ENCODE measurements around the gene ZNF292. TPM values are rescaled to one million over a fixed set of nuclear protein-coding genes. Genes with fewer than 3 reads are reported as not detected.

Gene ZNF292
- polyA plus RNA-seq, 1 donor from 2014 or later = 37.2 TPM

DNA sequence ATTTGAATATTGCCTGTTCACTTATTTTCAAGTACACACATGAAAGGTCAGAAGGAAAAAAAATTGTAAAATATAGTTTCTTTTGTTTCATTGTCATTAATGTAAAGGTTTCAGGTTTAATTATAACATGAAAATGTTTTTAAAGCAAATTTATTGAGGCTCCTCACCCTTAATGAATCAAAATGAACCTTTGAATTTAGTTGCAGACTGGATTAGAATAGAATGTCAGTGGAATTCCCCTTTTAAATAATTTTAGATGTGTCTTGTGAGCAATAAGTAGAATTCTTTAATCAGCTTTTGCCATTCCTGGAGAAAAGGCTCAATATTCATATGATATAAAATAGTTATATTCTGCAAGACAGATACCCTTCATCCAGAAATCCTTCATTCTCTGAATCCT lies 96.4 kb downstream of the ZNF292 start:
- H3K27ac Mint-ChIP-seq = no peak overlapping the region
- peaks cover 9 to 16% (median 10%) of the 10 kb centered on the region in 3 donors for H3K4me1 Mint-ChIP-seq
- peaks cover 19% of the 10 kb centered on the region for H3K36me3 Mint-ChIP-seq
- H3K9me3 Mint-ChIP-seq = no peaks in the 10 kb centered on the region
- H3K27me3 Mint-ChIP-seq = no peaks in the 10 kb centered on the region
- H3K4me3 Mint-ChIP-seq = no peak overlapping the region

DNA sequence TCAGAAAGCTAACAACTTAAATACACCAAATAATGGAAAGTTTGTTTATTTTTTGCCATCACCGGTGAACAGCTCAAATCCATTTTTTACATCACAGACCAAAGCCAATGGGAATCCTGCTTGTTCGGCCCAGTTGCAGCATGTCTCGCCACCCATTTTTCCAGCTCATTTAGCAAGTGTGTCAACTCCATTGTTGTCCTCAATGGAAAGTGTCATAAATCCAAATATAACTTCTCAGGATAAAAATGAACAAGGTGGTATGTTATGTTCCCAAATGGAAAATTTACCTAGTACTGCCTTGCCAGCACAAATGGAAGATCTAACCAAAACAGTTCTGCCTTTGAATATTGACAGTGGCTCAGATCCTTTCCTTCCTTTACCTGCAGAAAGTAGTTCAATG lies 101.7 kb downstream of the ZNF292 start:
- no peak overlapping the region for H3K4me3 Mint-ChIP-seq
- no peaks in the 10 kb centered on the region for H3K9me3 Mint-ChIP-seq
- peaks cover 9 to 15% (median 10%) of the 10 kb centered on the region in 3 donors for H3K4me1 Mint-ChIP-seq
- no peak overlapping the region for H3K27ac Mint-ChIP-seq
- no peaks in the 10 kb centered on the region for H3K27me3 Mint-ChIP-seq
- peaks cover 18% of the 10 kb centered on the region for H3K36me3 Mint-ChIP-seq

DNA sequence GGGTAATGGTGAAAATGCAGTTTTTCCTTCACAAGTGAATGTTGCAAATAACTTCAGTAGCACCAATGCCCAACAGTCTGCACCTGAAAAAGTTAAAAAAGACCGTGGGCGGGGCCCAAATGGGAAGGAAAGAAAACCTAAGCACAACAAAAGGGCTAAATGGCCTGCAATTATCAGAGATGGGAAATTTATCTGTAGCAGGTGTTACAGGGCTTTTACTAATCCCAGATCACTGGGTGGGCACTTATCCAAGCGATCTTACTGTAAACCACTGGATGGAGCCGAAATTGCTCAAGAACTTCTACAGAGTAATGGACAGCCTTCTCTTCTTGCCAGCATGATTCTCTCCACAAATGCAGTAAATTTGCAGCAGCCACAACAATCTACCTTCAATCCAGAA lies 102.2 kb downstream of the ZNF292 start:
- Mint-ChIP-seq H3K27me3 (no peaks in the 10 kb centered on the region), H3K4me1 (peaks cover 8 to 15% (median 9%) of the 10 kb centered on the region in 3 donors), H3K9me3 (no peaks in the 10 kb centered on the region), H3K27ac (no peak overlapping the region), H3K36me3 (peaks cover 18% of the 10 kb centered on the region), H3K4me3 (no peak overlapping the region)

DNA sequence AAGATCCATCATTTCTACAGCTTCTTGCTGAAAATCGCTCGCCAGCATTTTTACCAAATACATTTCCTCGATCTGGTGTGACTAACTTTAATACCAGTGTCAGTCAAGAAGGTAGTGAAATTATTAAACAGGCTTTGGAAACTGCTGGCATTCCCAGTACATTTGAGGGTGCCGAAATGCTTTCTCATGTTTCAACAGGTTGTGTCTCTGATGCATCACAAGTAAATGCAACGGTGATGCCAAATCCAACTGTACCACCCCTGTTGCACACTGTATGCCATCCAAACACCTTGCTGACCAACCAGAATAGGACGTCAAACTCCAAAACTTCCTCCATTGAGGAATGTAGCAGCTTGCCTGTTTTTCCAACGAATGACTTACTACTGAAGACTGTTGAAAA lies 102.6 kb downstream of the ZNF292 start:
- H3K36me3 Mint-ChIP-seq = peaks cover 18% of the 10 kb centered on the region
- H3K4me3 Mint-ChIP-seq = no peak overlapping the region
- peaks cover 8 to 15% (median 9%) of the 10 kb centered on the region in 3 donors for H3K4me1 Mint-ChIP-seq
- H3K27ac Mint-ChIP-seq = no peak overlapping the region
- H3K9me3 Mint-ChIP-seq = no peaks in the 10 kb centered on the region
- no peaks in the 10 kb centered on the region for H3K27me3 Mint-ChIP-seq

DNA sequence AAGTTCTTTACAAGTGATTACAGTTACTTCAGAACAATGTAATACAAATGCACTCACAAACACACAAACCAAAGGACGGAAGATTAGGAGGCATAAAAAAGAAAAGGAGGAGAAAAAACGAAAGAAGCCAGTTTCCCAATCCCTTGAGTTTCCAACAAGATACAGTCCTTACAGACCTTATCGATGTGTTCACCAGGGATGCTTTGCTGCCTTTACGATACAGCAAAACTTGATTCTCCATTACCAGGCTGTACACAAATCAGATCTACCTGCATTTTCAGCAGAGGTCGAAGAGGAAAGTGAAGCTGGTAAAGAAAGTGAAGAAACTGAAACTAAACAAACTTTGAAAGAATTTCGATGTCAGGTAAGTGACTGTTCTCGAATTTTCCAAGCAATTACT lies 104.4 kb downstream of the ZNF292 start:
- Mint-ChIP-seq H3K4me1 (peaks cover 8 to 21% (median 12%) of the 10 kb centered on the region in 3 donors), H3K27ac (no peak overlapping the region)

DNA sequence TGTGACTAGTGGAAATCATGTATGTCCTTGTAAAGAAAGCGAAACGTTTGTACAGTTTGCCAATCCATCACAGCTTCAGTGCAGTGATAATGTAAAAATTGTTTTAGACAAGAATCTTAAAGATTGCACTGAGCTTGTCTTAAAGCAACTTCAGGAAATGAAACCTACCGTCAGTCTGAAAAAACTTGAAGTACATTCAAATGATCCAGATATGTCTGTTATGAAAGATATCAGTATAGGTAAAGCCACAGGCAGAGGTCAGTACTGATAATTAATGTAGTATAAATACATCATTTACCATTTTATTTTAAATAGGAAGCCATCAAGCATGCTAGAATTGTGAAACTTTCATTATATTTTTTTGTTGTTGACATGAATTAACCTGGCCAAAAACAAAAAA lies 106.2 kb downstream of the ZNF292 start:
- H3K27ac Mint-ChIP-seq = no peak overlapping the region
- no peaks in the 10 kb centered on the region for H3K27me3 Mint-ChIP-seq
- no peaks in the 10 kb centered on the region for H3K9me3 Mint-ChIP-seq
- peaks cover 6% of the 10 kb centered on the region for H3K36me3 Mint-ChIP-seq
- H3K4me3 Mint-ChIP-seq = no peak overlapping the region
- H3K4me1 Mint-ChIP-seq = peaks cover 8 to 22% (median 12%) of the 10 kb centered on the region in 3 donors

More for the DNA sequence above, 104.4 kb downstream of the ZNF292 start:
- Mint-ChIP-seq H3K4me3 (peak overlapping the region in 1 of 4 donors; percentile 74), H3K36me3 (peaks cover 15% of the 10 kb centered on the region), H3K27me3 (no peaks in the 10 kb centered on the region), H3K9me3 (no peaks in the 10 kb centered on the region)

DNA sequence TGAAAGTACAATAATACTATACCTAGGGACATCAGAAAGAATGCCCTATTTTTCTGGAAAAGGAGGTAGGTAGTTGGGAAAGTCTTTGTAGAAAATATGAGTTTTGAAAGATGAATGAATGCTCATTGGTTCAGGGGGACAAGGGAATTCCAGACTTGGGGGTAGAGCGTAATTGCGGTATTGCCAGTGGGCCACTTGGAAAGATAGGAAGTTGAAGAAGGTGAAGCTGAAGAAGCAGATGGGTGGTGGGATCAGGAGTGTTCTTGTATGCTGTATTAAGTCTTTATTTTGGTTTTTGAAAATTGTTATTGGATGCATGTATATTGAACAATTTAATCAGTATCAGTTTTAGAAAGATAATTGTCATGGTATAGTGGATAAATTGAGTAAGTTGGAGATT lies 109.1 kb downstream of the ZNF292 start:
- Mint-ChIP-seq H3K4me1 (peaks cover 8 to 18% (median 9%) of the 10 kb centered on the region in 3 donors), H3K4me3 (no peak overlapping the region), H3K27me3 (no peaks in the 10 kb centered on the region), H3K9me3 (no peaks in the 10 kb centered on the region), H3K36me3 (no peaks in the 10 kb centered on the region), H3K27ac (no peak overlapping the region)

DNA sequence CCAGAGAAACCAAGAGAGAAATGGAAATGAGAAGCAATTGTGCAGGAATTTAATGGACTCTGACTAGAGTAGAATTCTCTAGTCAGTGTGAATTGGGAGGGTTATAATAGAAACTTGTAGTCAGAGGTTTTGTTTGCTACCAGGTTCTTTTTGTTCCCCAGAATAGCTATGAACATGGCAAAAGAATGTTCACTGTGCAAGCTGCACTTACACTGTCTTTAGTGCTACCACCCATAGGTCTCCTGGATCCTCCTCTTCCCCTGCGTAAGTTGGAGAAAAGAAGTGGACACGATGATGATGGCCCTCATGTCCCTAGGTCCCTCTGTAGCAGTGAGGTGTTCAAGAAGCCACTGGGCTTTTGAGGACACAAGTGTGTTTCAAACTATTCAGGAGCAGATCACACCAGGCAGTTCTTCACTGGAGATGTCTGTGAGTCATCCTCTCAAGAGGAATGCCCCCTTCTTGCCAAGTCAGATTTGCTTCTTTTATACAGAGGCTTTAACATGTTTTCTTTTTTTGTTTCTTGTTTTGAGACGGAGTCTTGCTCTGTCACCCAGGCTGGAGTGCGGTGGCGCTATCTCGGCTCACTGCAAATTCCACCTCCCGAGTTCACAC lies 119.4 kb downstream of the ZNF292 start:
- no peak overlapping the region for H3K4me3 Mint-ChIP-seq
- no peaks in the 10 kb centered on the region for H3K27me3 Mint-ChIP-seq
- H3K9me3 Mint-ChIP-seq = peaks cover 0 to 4% (median 2%) of the 10 kb centered on the region in 3 donors
- H3K36me3 Mint-ChIP-seq = peaks cover 3% of the 10 kb centered on the region
- H3K4me1 Mint-ChIP-seq = peaks cover 7 to 9% (median 8%) of the 10 kb centered on the region in 3 donors
- peak overlapping the region in 1 of 3 donors; percentile 17 for H3K27ac Mint-ChIP-seq

DNA sequence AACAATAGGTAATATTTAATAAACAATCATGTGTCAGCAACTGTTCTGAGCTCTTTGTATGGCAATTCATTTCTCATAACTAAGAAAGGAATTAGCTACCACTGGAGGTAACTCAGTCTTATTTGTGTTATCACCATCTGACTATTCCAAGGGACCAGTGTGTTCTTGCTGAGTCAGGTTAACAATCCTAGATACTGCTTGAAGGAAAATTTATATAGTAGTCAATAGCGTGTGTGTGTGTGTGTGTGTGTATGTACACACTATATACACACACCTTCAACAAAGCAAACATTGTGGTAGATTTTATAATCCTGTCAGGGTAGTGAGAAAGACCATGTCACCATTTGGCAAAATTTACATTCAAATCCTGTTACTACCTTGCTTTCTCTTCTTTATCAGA lies 121.3 kb downstream of the ZNF292 start:
- no peak overlapping the region for H3K27ac Mint-ChIP-seq
- H3K9me3 Mint-ChIP-seq = peaks cover 0 to 2% (median 0%) of the 10 kb centered on the region in 3 donors
- H3K36me3 Mint-ChIP-seq = no peaks in the 10 kb centered on the region
- no peaks in the 10 kb centered on the region for H3K27me3 Mint-ChIP-seq
- H3K4me3 Mint-ChIP-seq = no peak overlapping the region
- peaks cover 8 to 9% (median 8%) of the 10 kb centered on the region in 3 donors for H3K4me1 Mint-ChIP-seq

DNA sequence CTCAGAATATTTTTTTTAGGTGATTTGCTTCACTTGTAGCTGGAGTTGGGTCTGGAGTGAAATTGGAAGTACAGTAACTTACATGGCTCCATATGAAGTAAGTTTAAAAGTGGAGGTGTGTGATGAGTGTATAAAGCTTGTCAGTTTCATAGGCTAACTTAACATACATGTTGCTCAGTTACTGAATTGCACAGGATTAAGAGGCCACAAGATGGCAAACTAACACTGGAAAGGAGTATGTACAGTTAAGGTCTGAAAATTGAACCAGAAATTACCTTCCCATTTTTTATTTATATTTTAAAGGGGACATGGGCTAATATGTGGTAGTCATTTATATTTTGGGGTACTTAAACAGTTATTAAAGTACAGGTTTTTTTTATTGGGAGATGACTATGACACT lies 121.8 kb downstream of the ZNF292 start:
- peaks cover 0 to 2% (median 0%) of the 10 kb centered on the region in 3 donors for H3K9me3 Mint-ChIP-seq
- H3K4me3 Mint-ChIP-seq = no peak overlapping the region
- no peaks in the 10 kb centered on the region for H3K36me3 Mint-ChIP-seq
- H3K4me1 Mint-ChIP-seq = peaks cover 8 to 9% (median 8%) of the 10 kb centered on the region in 3 donors
- H3K27ac Mint-ChIP-seq = no peak overlapping the region
- no peaks in the 10 kb centered on the region for H3K27me3 Mint-ChIP-seq

DNA sequence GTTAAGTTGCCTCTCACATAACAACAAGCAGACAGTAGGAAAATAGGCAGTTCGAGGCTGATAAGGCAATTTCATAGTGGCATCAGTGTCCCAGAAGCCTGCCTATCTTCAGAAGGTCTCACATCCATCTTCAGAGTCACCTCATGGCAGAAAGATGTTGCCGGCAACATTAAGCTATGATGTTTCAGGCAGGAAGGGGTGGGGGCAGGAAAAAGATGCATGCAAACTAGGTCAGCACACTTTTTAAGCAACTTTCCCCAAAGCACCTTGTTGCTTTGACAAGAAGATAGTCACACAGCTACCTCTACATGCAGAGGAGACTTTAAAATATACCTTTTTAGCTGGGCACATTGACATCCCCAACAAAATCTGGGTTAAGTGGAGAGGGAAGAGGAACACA lies 123.8 kb downstream of the ZNF292 start:
- no peaks in the 10 kb centered on the region for H3K27me3 Mint-ChIP-seq
- peak overlapping the region in 1 of 4 donors; percentile 86 for H3K4me3 Mint-ChIP-seq
- H3K9me3 Mint-ChIP-seq = no peaks in the 10 kb centered on the region
- H3K4me1 Mint-ChIP-seq = peaks cover 6 to 9% (median 8%) of the 10 kb centered on the region in 3 donors
- no peaks in the 10 kb centered on the region for H3K36me3 Mint-ChIP-seq
- H3K27ac Mint-ChIP-seq = peak overlapping the region in 1 of 3 donors; percentile 76

DNA sequence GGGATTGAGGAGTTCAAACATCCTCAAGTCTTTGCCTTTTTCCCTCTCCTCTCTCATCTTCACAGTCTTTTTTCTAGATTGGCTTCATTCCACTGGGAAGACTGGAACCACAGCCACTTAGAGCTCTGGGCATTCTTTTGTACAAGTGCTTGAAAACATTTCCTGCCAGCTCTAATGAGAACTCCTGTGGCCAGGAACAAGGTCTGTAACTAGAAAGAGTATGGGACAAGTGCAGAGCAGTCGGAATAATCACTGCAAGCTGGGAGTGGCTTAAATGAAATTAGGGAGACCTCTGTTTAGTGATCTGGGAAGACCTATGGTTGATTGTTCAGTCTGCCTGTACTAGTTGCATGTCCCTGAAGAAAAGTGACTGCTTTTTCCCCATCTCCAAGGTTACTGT lies 126.1 kb downstream of the ZNF292 start:
- H3K4me1 Mint-ChIP-seq = peaks cover 6 to 9% (median 8%) of the 10 kb centered on the region in 3 donors
- H3K27ac Mint-ChIP-seq = no peak overlapping the region
- peaks cover 7% of the 10 kb centered on the region for H3K27me3 Mint-ChIP-seq
- H3K4me3 Mint-ChIP-seq = no peak overlapping the region
- H3K36me3 Mint-ChIP-seq = peaks cover 2% of the 10 kb centered on the region
- H3K9me3 Mint-ChIP-seq = no peaks in the 10 kb centered on the region

DNA sequence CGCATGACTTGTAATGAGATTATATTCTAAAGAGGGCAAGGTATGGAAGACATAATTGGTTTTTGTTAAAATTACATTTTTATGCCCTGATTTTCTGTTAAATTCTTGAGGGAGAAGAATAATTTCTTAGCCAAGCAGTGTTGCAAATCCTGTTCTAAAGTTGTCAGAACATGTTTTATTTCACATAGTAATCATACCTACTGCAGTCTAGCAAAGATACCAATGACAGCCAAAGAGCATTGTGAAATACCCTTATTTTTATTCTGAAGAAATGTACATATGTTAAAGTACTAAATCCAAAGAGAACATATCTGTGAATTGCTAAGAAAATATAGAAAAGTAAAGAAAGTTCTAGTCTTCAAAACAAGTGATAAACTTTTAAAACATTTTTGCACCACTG lies 127.4 kb downstream of the ZNF292 start:
- Mint-ChIP-seq H3K4me1 (peaks cover 6 to 9% (median 8%) of the 10 kb centered on the region in 3 donors), H3K9me3 (no peaks in the 10 kb centered on the region), H3K36me3 (peaks cover 2% of the 10 kb centered on the region), H3K27me3 (peaks cover 13% of the 10 kb centered on the region), H3K4me3 (no peak overlapping the region), H3K27ac (no peak overlapping the region)

DNA sequence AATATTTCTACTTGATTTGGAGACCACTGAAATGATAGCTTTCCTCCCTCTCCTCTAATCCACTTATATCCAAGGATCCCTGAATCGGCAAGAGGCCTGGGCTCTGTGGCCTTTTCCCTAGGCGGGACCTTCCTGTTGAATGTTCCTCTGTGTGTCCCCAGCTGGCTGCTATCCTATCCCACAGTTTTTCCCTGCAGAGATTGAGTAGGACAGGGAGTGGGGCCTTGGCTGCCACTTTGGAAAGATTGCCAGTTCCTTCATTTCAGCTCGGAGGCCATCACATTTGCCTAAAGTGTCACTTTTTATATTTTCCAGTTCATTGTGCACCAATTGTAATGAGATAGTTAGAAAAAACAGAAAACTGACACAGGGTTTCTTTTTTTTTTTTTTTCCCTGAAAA lies 128.1 kb downstream of the ZNF292 start:
- Mint-ChIP-seq H3K4me3 (no peak overlapping the region), H3K27ac (no peak overlapping the region), H3K36me3 (peaks cover 2% of the 10 kb centered on the region), H3K4me1 (peaks cover 4 to 9% (median 6%) of the 10 kb centered on the region in 3 donors), H3K27me3 (peaks cover 15% of the 10 kb centered on the region), H3K9me3 (no peaks in the 10 kb centered on the region)

DNA sequence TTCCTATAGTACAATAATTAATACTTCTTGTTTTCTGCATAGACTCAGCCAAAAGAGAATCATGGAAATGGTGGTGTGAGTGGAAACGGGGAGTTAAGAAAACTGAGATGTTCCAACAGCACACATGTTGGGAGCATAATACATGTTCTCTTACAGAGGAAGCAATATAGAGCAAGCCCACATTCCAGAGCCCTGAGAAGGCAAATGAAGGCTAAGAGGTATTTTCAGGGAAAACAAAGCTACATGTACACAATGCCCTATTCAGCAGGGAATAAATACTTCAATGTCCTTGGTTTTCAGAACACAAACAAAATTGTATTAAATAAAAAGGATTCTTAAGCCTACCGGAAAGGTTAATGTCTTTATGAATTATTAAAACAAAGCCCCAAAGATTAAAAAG lies 131.9 kb downstream of the ZNF292 start:
- peaks cover 30% of the 10 kb centered on the region for H3K27me3 Mint-ChIP-seq
- no peak overlapping the region for H3K27ac Mint-ChIP-seq
- peaks cover 5% of the 10 kb centered on the region for H3K36me3 Mint-ChIP-seq
- H3K9me3 Mint-ChIP-seq = no peaks in the 10 kb centered on the region
- no peak overlapping the region for H3K4me3 Mint-ChIP-seq
- no peaks in the 10 kb centered on the region for H3K4me1 Mint-ChIP-seq

DNA sequence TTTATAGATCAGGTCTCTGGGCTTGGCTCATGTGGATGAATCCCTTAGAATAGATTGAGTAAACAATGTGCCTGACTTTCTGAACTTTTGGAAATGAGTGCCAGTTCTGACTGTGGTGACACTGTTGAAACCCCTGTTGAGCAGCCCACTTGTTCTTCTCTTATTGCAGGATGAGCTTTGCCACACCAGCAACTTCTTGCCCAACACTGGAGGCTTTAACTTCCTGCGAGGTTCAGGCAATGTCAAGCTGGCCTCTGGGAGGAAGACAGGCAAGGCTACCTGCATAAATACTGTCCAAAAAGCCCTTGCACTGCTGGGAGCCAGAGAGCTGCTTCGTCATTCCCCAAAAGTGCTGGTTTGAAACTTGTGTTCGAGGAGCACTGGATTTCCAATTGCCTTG lies 134.2 kb downstream of the ZNF292 start:
- Mint-ChIP-seq H3K4me1 (no peaks in the 10 kb centered on the region), H3K4me3 (no peak overlapping the region), H3K27me3 (peaks cover 35% of the 10 kb centered on the region), H3K9me3 (no peaks in the 10 kb centered on the region), H3K36me3 (peaks cover 7% of the 10 kb centered on the region), H3K27ac (no peak overlapping the region)

Measured in IgD-negative memory B cell (primary cell).